ENCODE data around the gene FANCC. TPM values are rescaled to one million over a fixed set of nuclear protein-coding genes. Genes with fewer than 3 reads are reported as not detected.

Gene FANCC
- total RNA-seq, 1 experiment from 2014 or later, result 19.4 TPM

- Histone ChIP-seq H3K4me1 (ENCODE audit: control insufficient read depth in 1 of 2, insufficient read depth in 2 of 2, low read length in 2 of 2) (no peaks in the 10 kb centered on the region), H3K27me3 (ENCODE audit: insufficient read depth, low read length) (no peaks in the 10 kb centered on the region), H3K79me2 (ENCODE audit: insufficient read depth, low read length) (no peaks in the 10 kb centered on the region), H3K4me2 (ENCODE audit: low read length) (no peak overlapping the region), H4K20me1 (ENCODE audit: insufficient read depth) (no peaks in the 10 kb centered on the region), H3K27ac (ENCODE audit: low read depth, low read length) (no peak overlapping the region), H3K9ac (ENCODE audit: low read length) (no peak overlapping the region), H3K9me3 (ENCODE audit: control insufficient read depth in 1 of 2, insufficient read depth in 1 of 2, low read depth in 1 of 2, low read length in 2 of 2) (no peaks in the 10 kb centered on the region), H2AFZ (ENCODE audit: low read depth, low read length, poor library complexity, severe bottlenecking) (no peak overlapping the region), H3K9me2 (ENCODE audit: insufficient read depth) (no peaks in the 10 kb centered on the region), H3K4me3 (replicated peaks in 1 of 2; ENCODE audit: low read depth in 1 of 2, low read length in 2 of 2) (no peak overlapping the region), H3K36me3 (ENCODE audit: control insufficient read depth in 1 of 2, insufficient read depth in 2 of 2, low read length in 2 of 2) (no peaks in the 10 kb centered on the region)
- BruUV-seq (replicated peaks), result no TSS peak
- no peak for TF ChIP-seq CEBPB (IDR thresholded peaks at IDR 0.05; ENCODE audit: low read depth)
- TF ChIP-seq ATF3 (IDR thresholded peaks at IDR 0.05), result no peak
- no peak for TF ChIP-seq POLR2A (IDR thresholded peaks at IDR 0.05; ENCODE audit: borderline replicate concordance, extremely low read depth, insufficient read depth, insufficient read length)
- no peak for TF ChIP-seq YY1 (IDR thresholded peaks at IDR 0.05; ENCODE audit: extremely low read depth, insufficient replicate concordance, low read depth, low read length)
- TF ChIP-seq JUND (IDR thresholded peaks at IDR 0.05), result no peak
- TF ChIP-seq MAX (IDR thresholded peaks at IDR 0.05), result no peak
- TF ChIP-seq CBX3 (IDR thresholded peaks at IDR 0.05; ENCODE audit: low read depth), result no peak
- no peak for TF ChIP-seq SP1 (IDR thresholded peaks at IDR 0.05; ENCODE audit: low read depth)
- TF ChIP-seq ZBTB33 (IDR thresholded peaks at IDR 0.05; ENCODE audit: extremely low read depth, insufficient replicate concordance, low read length), result no peak
- ChIA-PET RAD21 (ENCODE audit: low non-redundant PET in 1 of 2, low total read pairs in 2 of 2, uncharacterized antibody in 2 of 2, unreplicated experiment in 2 of 2) (no interaction called here), CTCF (no interaction called here), POLR2A (no interaction called here)
- DNase-seq (ENCODE audit: low read depth, low spot score) (no peak), ATAC-seq (no peak)
- intact Hi-C loops (cut with micrococcal nuclease), result no loop called here
Measured at GRCh38 chr9:95218773-95219172, 98.7 kb downstream of the FANCC start.

GRCh38 chr9:95217936-95218335 lies 99.6 kb downstream of the FANCC start:
- RAD21 ChIA-PET (ENCODE audit: low non-redundant PET in 1 of 2, low total read pairs in 2 of 2, uncharacterized antibody in 2 of 2, unreplicated experiment in 2 of 2), result no interaction called here
- intact Hi-C loops (cut with micrococcal nuclease), result no loop called here
- Histone ChIP-seq H3K27ac (ENCODE audit: low read depth, low read length) (no peak overlapping the region), H3K36me3 (ENCODE audit: control insufficient read depth in 1 of 2, insufficient read depth in 2 of 2, low read length in 2 of 2) (no peaks in the 10 kb centered on the region), H3K9ac (ENCODE audit: low read length) (no peak overlapping the region), H3K9me2 (ENCODE audit: insufficient read depth) (no peaks in the 10 kb centered on the region), H4K20me1 (ENCODE audit: insufficient read depth) (no peaks in the 10 kb centered on the region), H3K4me1 (ENCODE audit: control insufficient read depth in 1 of 2, insufficient read depth in 2 of 2, low read length in 2 of 2) (no peaks in the 10 kb centered on the region), H2AFZ (ENCODE audit: low read depth, low read length, poor library complexity, severe bottlenecking) (no peak overlapping the region), H3K79me2 (ENCODE audit: insufficient read depth, low read length) (no peaks in the 10 kb centered on the region), H3K4me2 (ENCODE audit: low read length) (no peak overlapping the region), H3K27me3 (ENCODE audit: insufficient read depth, low read length) (no peaks in the 10 kb centered on the region), H3K9me3 (ENCODE audit: control insufficient read depth in 1 of 2, insufficient read depth in 1 of 2, low read depth in 1 of 2, low read length in 2 of 2) (no peaks in the 10 kb centered on the region), H3K4me3 (replicated peaks in 1 of 2; ENCODE audit: low read depth in 1 of 2, low read length in 2 of 2) (no peak overlapping the region)
- ATAC-seq, result no peak
- CTCF ChIA-PET, result no interaction called here
- no TSS peak for BruUV-seq (replicated peaks)
- no peak for DNase-seq (ENCODE audit: low read depth, low spot score)
- POLR2A ChIA-PET, result no interaction called here
- TF ChIP-seq ZFX (IDR thresholded peaks at IDR 0.05), result no peak
- TF ChIP-seq REST (IDR thresholded peaks at IDR 0.05; ENCODE audit: low read depth), result no peak
- TF ChIP-seq ZBTB33 (IDR thresholded peaks at IDR 0.05; ENCODE audit: extremely low read depth, insufficient replicate concordance, low read length), result no peak
